HepG2 (cell line): ENCODE results near the gene PIBF1. TPM values are rescaled to one million over a fixed set of nuclear protein-coding genes. Genes with fewer than 3 reads are reported as not detected.

ENCODE experiments used
- KDM5A ChIP-seq: fragments of 200-600 bp; sonication (generic); IDR thresholded peaks from 2 replicates; pipeline ENCODE4 v1.7.0; 2018; ENCODE audit warnings: antibody characterized with exemption, mild to moderate bottlenecking, low read length, borderline replicate concordance
- NFIC ChIP-seq: IDR thresholded peaks from 2 replicates; pipeline ENCODE4 v1.6.1; 2012; ENCODE audit warnings: mild to moderate bottlenecking, low read length, inconsistent platforms
- PRDM15 ChIP-seq: sonication (generic); formaldehyde crosslinking; IDR thresholded peaks from 2 replicates; pipeline ENCODE4 v1.4.0; 2020; ENCODE audit warnings: missing genetic modification reagents
- SP140L ChIP-seq: sonication (generic); formaldehyde crosslinking; IDR thresholded peaks from 2 replicates; pipeline ENCODE4 v1.4.0; 2020; ENCODE audit warnings: missing genetic modification reagents, borderline replicate concordance
- ZBTB4 ChIP-seq: sonication (generic); formaldehyde crosslinking; IDR thresholded peaks from 2 replicates; pipeline ENCODE4 v1.4.0; 2020; ENCODE audit warnings: missing genetic modification reagents, mild to moderate bottlenecking, borderline replicate concordance
- ZNF710 ChIP-seq: sonication (generic); formaldehyde crosslinking; IDR thresholded peaks from 2 replicates; pipeline ENCODE4 v1.5.0; 2020; ENCODE audit warnings: mild to moderate bottlenecking, missing genetic modification reagents, borderline replicate concordance
- polyA plus RNA-seq, 8 experiments: library from polyadenylated mRNA; depleted of rRNA in 3 of 8; stranded (reverse) in 7 of 8; unstranded in 1 of 8; fragments of >200 nt; fragmentation: Illumina TruSeq in 4 of 8; extraction: Trizol in 4 of 8; gene quantifications; 2 replicates each; pipeline versions ENCODE4 v1.2.1 to v1.2.3, GENCODE V29; 2011 to 2016; ENCODE audit warnings: low read depth in 4 of 8, missing spikeins in 1 of 8, mixed read lengths in 1 of 8; ENCODE audit not compliant: insufficient read depth in 1 of 8
- total RNA-seq, 5 experiments: library from RNA; depleted of rRNA; stranded (reverse); fragments of >200 nt; fragmentation: Illumina TruSeq; extraction: Trizol; gene quantifications; 2 replicates each; pipeline ENCODE4 v1.2.3, GENCODE V29; 2016; ENCODE audit warnings: low read depth in 1 of 5

Gene PIBF1
- total and polyA plus RNA-seq, 2 of the 13 experiments (the other 11 are each of a cell fraction or from before 2014, with no cell fraction given), result 4.2 to 15.8 TPM

GRCh38 chr13:73058736-73059459, 277.0 kb downstream of the PIBF1 start, which contains the start of gene KLF5 (continued):
- TF ChIP-seq ZNF710 (no peak), SP140L (no peak), ZBTB4 (CRISPR knock-in tag) (no peak), PRDM15 (CRISPR knock-in tag) (peak; percentile 67), NFIC (no peak), KDM5A (no peak)
- TF ChIP-seq, all 625 proteins: peak for 219
